Esophagus squamous epithelium (tissue), 5 donors: ENCODE results near the gene ASB18. TPM values are rescaled to one million over a fixed set of nuclear protein-coding genes. Genes with fewer than 3 reads are reported as not detected.

Source experiments
- DNase-seq: peaks from one replicate; lab custom pipeline; 2025; lab: John Stamatoyannopoulos, UW
- H3K27ac ChIP-seq, 4 donors: fragments of 200-600 bp; sonication (generic); one replicate each; pipeline ENCODE4 v1.5.1; 2016 to 2019; ENCODE audit warnings: mild to moderate bottlenecking in 1 of 4
- H3K27me3 ChIP-seq, 4 donors: fragments of 200-600 bp; sonication (generic); 1 replicate in 3 of 4; 2 replicates in 1 of 4; pipeline versions ENCODE4 v1.5.1 to v1.6.0; 2017 to 2021; ENCODE audit warnings: antibody characterized with exemption in 1 of 4
- H3K36me3 ChIP-seq, 3 donors: fragments of 200-600 bp; sonication (generic); one replicate each; pipeline ENCODE4 v1.5.1; 2016 to 2019
- H3K4me1 ChIP-seq, 3 donors: fragments of 200-600 bp; sonication (generic); one replicate each; pipeline ENCODE4 v1.5.1; 2017 to 2019
- H3K4me3 ChIP-seq, 4 donors: fragments of 200-600 bp; sonication (generic); 1 replicate in 3 of 4; 2 replicates in 1 of 4; pipeline ENCODE4 v1.5.1; 2016 to 2019; ENCODE audit warnings: mild to moderate bottlenecking in 2 of 4, moderate library complexity in 1 of 4
- H3K9me3 ChIP-seq, 3 donors: fragments of 200-600 bp; sonication (generic); one replicate each; pipeline ENCODE4 v1.5.1; 2016 to 2019
- POLR2A ChIP-seq, 4 donors: fragments of 450-650 bp; IDR thresholded peaks; one replicate each; pipeline ENCODE4 v1.6.1; 2017; ENCODE audit warnings: antibody characterized with exemption in 4 of 4, mild to moderate bottlenecking in 4 of 4, moderate library complexity in 3 of 4
- WGBS, 2 donors: methylation state at CpG; one replicate each; pipeline ENCODE4 v1.1.5; 2018; 5-methylcytosine and 5-hydroxymethylcytosine counted together
- intact Hi-C: fragments of 100-400 bp; cut with DNase I; formaldehyde crosslinking; loops from one replicate; pipeline ENCODE4 v1.15.0; 2022
- total RNA-seq, 4 donors: library from RNA; depleted of rRNA; stranded (reverse); fragments of >200 nt; gene quantifications; one replicate each; pipeline ENCODE4 v1.1.0, GENCODE V29; 2016
- TF ChIP-seq, protein P1 (sequence below), 6 experiments: fragments of 450-650 bp in 4 of 6; fragments of 200-600 bp in 2 of 6; sonication (generic) in 2 of 6; IDR thresholded peaks; one replicate each; pipeline ENCODE4 v1.5.1; 2016 to 2019; ENCODE audit warnings: antibody characterized with exemption in 6 of 6, mild to moderate bottlenecking in 4 of 6, moderate library complexity in 4 of 6
- donor health status: DM: yes; HTN: yes; CAD: no.

ASB18 gene
- total RNA-seq, 4 donors from 2014 or later = not detected

DNA sequence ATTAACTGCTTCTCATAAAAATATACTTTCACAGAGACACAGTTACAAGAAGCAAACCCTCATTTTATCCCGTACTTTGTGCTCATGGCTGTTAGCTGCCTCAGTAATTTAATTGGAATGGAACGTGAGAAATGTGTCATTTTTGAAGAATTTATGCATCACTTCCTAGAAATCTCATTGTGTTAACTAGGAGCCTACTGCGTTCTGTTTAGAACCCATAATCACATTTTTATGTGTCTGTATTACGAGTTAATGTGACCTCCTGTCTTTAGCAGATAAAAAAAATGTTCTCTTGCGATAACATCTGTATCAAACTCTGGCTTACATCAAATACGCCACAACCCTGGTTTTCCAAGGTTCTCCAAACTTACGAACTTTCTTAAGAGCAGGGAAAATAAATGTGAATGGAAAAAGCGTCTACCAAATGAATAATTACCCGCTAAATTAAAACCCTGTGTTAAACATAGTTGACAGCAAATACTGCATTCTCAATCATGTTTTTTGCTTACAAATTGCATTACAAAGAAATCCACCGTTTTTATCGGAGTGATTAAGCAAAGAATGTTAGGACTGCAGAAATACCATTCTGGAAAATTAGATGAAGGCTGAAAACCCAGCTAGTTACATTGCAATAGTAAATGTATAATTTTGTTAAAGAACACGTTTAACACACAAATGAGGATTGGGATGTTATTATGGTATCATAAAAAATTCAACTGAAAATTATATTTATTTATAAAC, 84.0 kb downstream of the ASB18 start:
- TF ChIP-seq, protein P1, sequence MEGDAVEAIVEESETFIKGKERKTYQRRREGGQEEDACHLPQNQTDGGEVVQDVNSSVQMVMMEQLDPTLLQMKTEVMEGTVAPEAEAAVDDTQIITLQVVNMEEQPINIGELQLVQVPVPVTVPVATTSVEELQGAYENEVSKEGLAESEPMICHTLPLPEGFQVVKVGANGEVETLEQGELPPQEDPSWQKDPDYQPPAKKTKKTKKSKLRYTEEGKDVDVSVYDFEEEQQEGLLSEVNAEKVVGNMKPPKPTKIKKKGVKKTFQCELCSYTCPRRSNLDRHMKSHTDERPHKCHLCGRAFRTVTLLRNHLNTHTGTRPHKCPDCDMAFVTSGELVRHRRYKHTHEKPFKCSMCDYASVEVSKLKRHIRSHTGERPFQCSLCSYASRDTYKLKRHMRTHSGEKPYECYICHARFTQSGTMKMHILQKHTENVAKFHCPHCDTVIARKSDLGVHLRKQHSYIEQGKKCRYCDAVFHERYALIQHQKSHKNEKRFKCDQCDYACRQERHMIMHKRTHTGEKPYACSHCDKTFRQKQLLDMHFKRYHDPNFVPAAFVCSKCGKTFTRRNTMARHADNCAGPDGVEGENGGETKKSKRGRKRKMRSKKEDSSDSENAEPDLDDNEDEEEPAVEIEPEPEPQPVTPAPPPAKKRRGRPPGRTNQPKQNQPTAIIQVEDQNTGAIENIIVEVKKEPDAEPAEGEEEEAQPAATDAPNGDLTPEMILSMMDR (IDR thresholded peaks at IDR 0.05) = no peak
- no peak for TF ChIP-seq POLR2A (IDR thresholded peaks at IDR 0.05)
- H3K36me3 ChIP-seq = no peaks in the 10 kb centered on the region
- H3K9me3 ChIP-seq = peaks cover 0 to 8% (median 0%) of the 10 kb centered on the region in 3 donors
- H3K4me1 ChIP-seq = peaks cover 14 to 31% (median 20%) of the 10 kb centered on the region in 3 donors
- WGBS, 2 donors = 22 to 24% methylated on average over 12 of the region's 12 CpGs
- intact Hi-C loops = loop anchor here (5.0 kb wide), 1 partner anchor 403 kb away; no protein-coding TSS in a partner anchor
- no peak for DNase-seq
- peaks cover 12 to 97% (median 26%) of the 10 kb centered on the region in 4 donors for H3K27me3 ChIP-seq
- H3K27ac ChIP-seq = no peak overlapping the region
- no peak overlapping the region for H3K4me3 ChIP-seq

DNA sequence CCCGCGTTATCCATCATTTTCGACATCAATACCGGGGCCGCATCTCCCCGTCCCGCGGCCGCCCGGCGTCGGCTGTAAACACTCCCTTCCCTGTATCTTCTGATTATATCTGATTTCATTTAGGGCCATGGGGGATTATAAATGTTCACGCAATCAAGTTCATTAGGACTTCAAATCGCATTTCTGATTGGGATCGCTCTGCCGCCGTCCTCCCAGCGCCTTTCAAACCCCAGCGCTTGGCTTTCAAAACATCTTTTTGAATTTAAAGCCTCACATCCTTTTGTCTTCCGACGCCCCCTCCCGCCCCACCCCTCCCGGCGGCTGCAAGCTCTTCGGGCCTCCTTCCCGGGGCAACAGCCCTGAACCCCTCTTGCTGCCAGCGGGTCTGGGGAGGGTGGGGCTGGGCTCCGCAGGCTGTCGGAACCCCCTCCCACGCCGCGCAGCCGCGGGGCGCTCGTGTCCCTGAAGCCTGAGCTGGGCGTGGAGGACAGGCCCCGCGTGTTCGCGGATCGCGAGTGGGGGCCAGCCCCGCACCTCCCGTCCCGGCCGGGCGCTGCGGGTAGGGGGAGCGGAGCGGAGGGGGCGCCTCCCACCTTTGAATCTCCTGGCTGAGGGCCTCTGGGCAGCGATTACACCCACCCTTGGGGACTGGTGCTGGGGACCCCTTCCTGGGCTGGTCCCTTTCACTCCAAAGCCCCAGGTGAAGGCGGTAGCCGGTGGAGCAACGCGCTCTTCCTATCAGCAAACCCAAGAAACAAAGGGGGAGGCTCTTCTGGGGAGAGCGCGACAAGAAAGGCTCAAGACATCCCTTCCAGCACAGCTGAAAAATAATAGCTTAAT, 84.8 kb downstream of the ASB18 start:
- H3K4me3 ChIP-seq = peak overlapping the region in 1 of 4 donors; percentile 3
- TF ChIP-seq, protein P1 (IDR thresholded peaks at IDR 0.05) = no peak
- TF ChIP-seq POLR2A (IDR thresholded peaks at IDR 0.05) = no peak
- 6 to 9% methylated on average over 24 to 29 of the region's 59 CpGs for WGBS, 2 donors
- no peak overlapping the region for H3K27ac ChIP-seq
- no peaks in the 10 kb centered on the region for H3K36me3 ChIP-seq
- DNase-seq = no peak
- intact Hi-C loops = loop anchor here (5.0 kb wide), 1 partner anchor 402 kb away; no protein-coding TSS in a partner anchor
- H3K27me3 ChIP-seq = peaks cover 12 to 98% (median 27%) of the 10 kb centered on the region in 4 donors
- peaks cover 0 to under 1% (median 0%) of the 10 kb centered on the region in 3 donors for H3K9me3 ChIP-seq
- H3K4me1 ChIP-seq = peaks cover 14 to 31% (median 20%) of the 10 kb centered on the region in 3 donors

DNA sequence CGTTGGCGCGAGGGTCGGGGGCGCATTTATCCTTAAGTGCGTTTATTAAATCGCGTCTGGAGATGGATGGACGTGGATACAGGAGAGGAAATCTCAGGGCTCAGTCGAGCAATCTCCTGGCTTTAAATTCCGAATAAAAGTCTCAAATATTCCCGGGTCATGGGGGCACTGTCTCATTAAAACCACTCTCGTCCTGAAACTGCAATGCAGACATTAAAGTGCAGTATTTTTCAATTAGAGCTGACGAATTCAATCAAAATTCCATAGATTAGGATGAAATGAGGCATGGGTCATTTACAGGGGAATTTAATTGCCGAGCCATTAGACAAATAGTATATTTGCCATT, 85.3 kb downstream of the ASB18 start:
- no peak for DNase-seq
- Histone ChIP-seq H3K4me3 (peak overlapping the region in 2 of 4 donors; percentile 32 to 47), H3K27ac (no peak overlapping the region), H3K36me3 (no peaks in the 10 kb centered on the region), H3K4me1 (peaks cover 14 to 31% (median 20%) of the 10 kb centered on the region in 3 donors), H3K9me3 (no peaks in the 10 kb centered on the region), H3K27me3 (peaks cover 12 to 98% (median 31%) of the 10 kb centered on the region in 4 donors)
- WGBS, 2 donors = 4 to 5% methylated on average over 6 to 8 of the region's 15 CpGs
- TF ChIP-seq, protein P1 (IDR thresholded peaks at IDR 0.05) = no peak
- no peak for TF ChIP-seq POLR2A (IDR thresholded peaks at IDR 0.05)
- intact Hi-C loops = no loop called here

DNA sequence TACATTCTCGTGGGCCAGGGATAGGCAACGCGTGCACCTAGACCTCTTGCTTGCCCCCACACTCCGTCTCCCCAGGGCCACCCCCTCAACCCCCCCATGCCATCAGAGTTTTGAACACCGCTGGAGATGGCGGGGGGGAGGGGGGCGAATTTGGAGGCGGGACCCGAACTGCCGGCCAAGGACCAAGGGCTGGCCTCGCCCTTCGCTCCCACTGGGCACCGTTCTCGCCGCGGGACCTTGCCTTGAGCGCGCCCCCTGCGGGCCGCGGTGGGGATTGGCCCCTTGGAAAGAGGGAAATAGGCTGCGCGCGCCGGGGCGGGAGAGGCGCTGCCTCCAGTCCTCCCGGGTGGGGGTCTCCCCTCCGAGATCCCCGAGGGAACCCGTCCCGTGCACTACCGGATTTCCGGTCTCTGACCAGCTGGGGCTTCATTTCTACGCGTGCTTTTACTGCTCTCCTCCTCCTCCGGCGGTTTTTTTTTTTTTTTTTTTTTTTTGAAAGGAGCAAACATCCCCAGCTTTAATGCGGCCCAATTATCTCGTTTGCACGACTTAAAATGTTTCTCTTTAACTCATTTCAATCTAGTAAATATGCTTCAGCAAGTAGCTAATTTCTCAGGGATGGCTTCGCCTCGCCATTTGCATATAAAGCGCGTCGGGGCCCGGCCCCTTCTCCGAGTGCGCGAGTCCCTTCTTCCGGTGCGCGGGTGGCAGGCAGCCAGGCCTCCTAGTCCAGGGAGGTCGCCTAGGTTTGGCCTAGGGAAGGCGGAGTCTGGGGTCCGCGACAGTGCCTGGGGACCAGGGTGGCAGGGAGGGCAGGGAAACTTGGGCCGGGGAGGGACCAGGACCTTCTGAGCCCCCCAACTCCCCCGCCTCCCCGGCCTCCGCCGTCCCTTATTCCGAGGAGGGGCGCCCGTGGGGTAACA, 86.0 kb downstream of the ASB18 start:
- peaks cover 14 to 37% (median 20%) of the 10 kb centered on the region in 3 donors for H3K4me1 ChIP-seq
- no peak overlapping the region for H3K27ac ChIP-seq
- peak overlapping the region in 2 of 4 donors; percentile 32 to 47 for H3K4me3 ChIP-seq
- no peaks in the 10 kb centered on the region for H3K9me3 ChIP-seq
- no peak for DNase-seq
- no peak for TF ChIP-seq POLR2A (IDR thresholded peaks at IDR 0.05)
- TF ChIP-seq, protein P1 (IDR thresholded peaks at IDR 0.05) = peak; percentile 37 to 72 (median 60)
- H3K27me3 ChIP-seq = peaks cover 15 to 98% (median 37%) of the 10 kb centered on the region in 4 donors
- intact Hi-C loops = no loop called here
- no peaks in the 10 kb centered on the region for H3K36me3 ChIP-seq
- 5 to 12% methylated on average over 32 of the region's 65 CpGs for WGBS, 2 donors
